ENCODE data around the gene RASD2. TPM values are rescaled to one million over a fixed set of nuclear protein-coding genes. Genes with fewer than 3 reads are reported as not detected.

The RASD2 gene
- total and polyA plus RNA-seq, 2 experiments from 2014 or later: 0.61 to 1.1 TPM

- no peak overlapping the region for H3K4me3 ChIP-seq
- H3K36me3 ChIP-seq: no peaks in the 10 kb centered on the region
- H3K4me1 ChIP-seq (ENCODE audit: low read depth): no peaks in the 10 kb centered on the region
- no peak for DNase-seq (ENCODE audit: low read depth in 1 of 2, low spot score in 1 of 2)
- H3K27ac ChIP-seq: no peak overlapping the region
- H3K9me3 ChIP-seq (ENCODE audit: low read depth): no peaks in the 10 kb centered on the region
- no peak for TF ChIP-seq CTCF (IDR thresholded peaks at IDR 0.05; ENCODE audit: low read depth, low read length)
- no peaks in the 10 kb centered on the region for H3K27me3 ChIP-seq
These were observed 38.4 kb downstream of the RASD2 start for GRCh38 chr22:35578836-35579575.

GRCh38 chr22:35580351-35581022, 39.9 kb downstream of the RASD2 start:
- TF ChIP-seq CTCF (IDR thresholded peaks at IDR 0.05; ENCODE audit: low read depth, low read length): no peak
- DNase-seq (ENCODE audit: low read depth in 1 of 2, low spot score in 1 of 2): no peak
- Histone ChIP-seq H3K36me3 (no peaks in the 10 kb centered on the region), H3K4me3 (no peak overlapping the region), H3K27me3 (no peaks in the 10 kb centered on the region), H3K4me1 (ENCODE audit: low read depth) (no peaks in the 10 kb centered on the region), H3K27ac (no peak overlapping the region), H3K9me3 (ENCODE audit: low read depth) (no peaks in the 10 kb centered on the region)

- no peaks in the 10 kb centered on the region for H3K4me1 ChIP-seq (ENCODE audit: low read depth)
- no peak for TF ChIP-seq CTCF (IDR thresholded peaks at IDR 0.05; ENCODE audit: low read depth, low read length)
- no peaks in the 10 kb centered on the region for H3K9me3 ChIP-seq (ENCODE audit: low read depth)
- no peak for DNase-seq (ENCODE audit: low read depth in 1 of 2, low spot score in 1 of 2)
- H3K27ac ChIP-seq: no peak overlapping the region
- no peak overlapping the region for H3K4me3 ChIP-seq
- no peaks in the 10 kb centered on the region for H3K27me3 ChIP-seq
- H3K36me3 ChIP-seq: no peaks in the 10 kb centered on the region
These were observed 40.4 kb downstream of the RASD2 start for GRCh38 chr22:35581023-35581413.

- Histone ChIP-seq H3K27ac (no peak overlapping the region), H3K9me3 (ENCODE audit: low read depth) (no peaks in the 10 kb centered on the region), H3K4me3 (no peak overlapping the region), H3K4me1 (ENCODE audit: low read depth) (no peaks in the 10 kb centered on the region), H3K36me3 (no peaks in the 10 kb centered on the region), H3K27me3 (no peaks in the 10 kb centered on the region)
- no peak for TF ChIP-seq CTCF (IDR thresholded peaks at IDR 0.05; ENCODE audit: low read depth, low read length)
- DNase-seq (ENCODE audit: low read depth in 1 of 2, low spot score in 1 of 2): no peak
These were observed 41.7 kb downstream of the RASD2 start for GRCh38 chr22:35582218-35582860.

- Histone ChIP-seq H3K9me3 (ENCODE audit: low read depth) (no peaks in the 10 kb centered on the region), H3K4me3 (no peak overlapping the region), H3K27me3 (no peaks in the 10 kb centered on the region), H3K4me1 (ENCODE audit: low read depth) (peaks cover 6% of the 10 kb centered on the region), H3K36me3 (no peaks in the 10 kb centered on the region), H3K27ac (no peak overlapping the region)
- DNase-seq (ENCODE audit: low read depth in 1 of 2, low spot score in 1 of 2): peak; percentile 73 to 80
- TF ChIP-seq CTCF (IDR thresholded peaks at IDR 0.05; ENCODE audit: low read depth, low read length): peak; percentile 92
These were observed 42.4 kb downstream of the RASD2 start for GRCh38 chr22:35582861-35583670.

Data from cardiac muscle cell (in vitro differentiated cells and primary cell).